OCI-LY7 (cell line): ENCODE measurements around the gene VPS8.

Source experiments
- EZH2phosphoT487 ChIP-seq: fragments of 200-600 bp; sonication (generic); IDR thresholded peaks from 2 replicates; pipeline ENCODE4 v1.6.1; 2018; ENCODE audit warnings: low read depth, borderline replicate concordance, mild to moderate bottlenecking, mixed run types, antibody characterized with exemption, low read length, moderate library complexity, mixed read lengths
- TF ChIP-seq, protein P1 (sequence below): fragments of 200-600 bp; sonication (generic); conservative IDR thresholded peaks from 2 replicates; pipeline ENCODE4 v1.5.1; 2014; ENCODE audit warnings: mild to moderate bottlenecking, antibody characterized with exemption, low read length, moderate library complexity, mixed read lengths

DNA sequence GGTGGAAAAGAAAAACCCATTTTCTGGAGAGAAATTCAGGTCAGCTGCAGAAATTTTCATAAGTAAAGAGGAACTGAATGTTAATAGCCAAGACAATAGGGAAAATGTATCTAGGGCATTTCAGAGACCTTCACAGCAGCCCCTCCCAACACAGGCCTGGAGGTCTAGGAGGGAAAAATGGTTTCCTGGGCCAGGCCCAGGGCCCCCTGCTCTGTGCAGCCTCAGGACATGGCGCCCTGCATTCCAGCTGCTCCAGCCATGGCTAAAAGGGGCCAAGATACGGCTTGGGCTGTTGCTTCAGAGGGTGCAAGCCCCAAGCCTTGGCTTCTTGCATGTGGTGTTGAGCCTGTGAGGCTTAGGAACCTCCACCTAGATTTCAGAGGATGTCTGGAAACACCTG lies 248.7 kb downstream of the VPS8 start:
- TF ChIP-seq, protein P1, sequence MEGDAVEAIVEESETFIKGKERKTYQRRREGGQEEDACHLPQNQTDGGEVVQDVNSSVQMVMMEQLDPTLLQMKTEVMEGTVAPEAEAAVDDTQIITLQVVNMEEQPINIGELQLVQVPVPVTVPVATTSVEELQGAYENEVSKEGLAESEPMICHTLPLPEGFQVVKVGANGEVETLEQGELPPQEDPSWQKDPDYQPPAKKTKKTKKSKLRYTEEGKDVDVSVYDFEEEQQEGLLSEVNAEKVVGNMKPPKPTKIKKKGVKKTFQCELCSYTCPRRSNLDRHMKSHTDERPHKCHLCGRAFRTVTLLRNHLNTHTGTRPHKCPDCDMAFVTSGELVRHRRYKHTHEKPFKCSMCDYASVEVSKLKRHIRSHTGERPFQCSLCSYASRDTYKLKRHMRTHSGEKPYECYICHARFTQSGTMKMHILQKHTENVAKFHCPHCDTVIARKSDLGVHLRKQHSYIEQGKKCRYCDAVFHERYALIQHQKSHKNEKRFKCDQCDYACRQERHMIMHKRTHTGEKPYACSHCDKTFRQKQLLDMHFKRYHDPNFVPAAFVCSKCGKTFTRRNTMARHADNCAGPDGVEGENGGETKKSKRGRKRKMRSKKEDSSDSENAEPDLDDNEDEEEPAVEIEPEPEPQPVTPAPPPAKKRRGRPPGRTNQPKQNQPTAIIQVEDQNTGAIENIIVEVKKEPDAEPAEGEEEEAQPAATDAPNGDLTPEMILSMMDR, result no peak
- TF ChIP-seq EZH2phosphoT487, result no peak
